LNCAP (cell line): ENCODE data around the gene STAT6.

ENCODE experiments used
- TF ChIP-seq, protein P1 (sequence below): fragments of 450-650 bp; IDR thresholded peaks from 2 replicates; pipeline ENCODE4 v1.5.1; 2017; ENCODE audit warnings: mild to moderate bottlenecking

The STAT6 gene

DNA sequence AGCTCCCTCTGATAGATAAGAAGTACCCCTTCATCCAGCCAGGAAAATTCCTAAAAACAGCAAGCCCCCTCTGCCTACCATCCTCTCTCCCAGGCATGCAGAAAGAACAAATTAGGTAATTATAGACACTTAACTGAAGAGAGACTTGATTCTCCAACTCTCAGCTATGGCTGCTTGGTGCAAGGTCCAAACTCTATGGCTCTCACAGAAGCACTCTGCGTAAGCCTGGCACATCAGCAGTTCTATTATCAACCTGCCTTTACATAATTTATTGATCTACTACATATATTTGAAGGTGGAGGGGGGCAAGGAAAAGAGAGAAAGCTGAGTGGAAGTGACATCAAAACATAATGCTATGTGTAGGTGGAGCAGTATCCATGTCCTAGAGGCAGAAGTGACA, 60.2 kb downstream of the STAT6 start:
- TF ChIP-seq, protein P1, sequence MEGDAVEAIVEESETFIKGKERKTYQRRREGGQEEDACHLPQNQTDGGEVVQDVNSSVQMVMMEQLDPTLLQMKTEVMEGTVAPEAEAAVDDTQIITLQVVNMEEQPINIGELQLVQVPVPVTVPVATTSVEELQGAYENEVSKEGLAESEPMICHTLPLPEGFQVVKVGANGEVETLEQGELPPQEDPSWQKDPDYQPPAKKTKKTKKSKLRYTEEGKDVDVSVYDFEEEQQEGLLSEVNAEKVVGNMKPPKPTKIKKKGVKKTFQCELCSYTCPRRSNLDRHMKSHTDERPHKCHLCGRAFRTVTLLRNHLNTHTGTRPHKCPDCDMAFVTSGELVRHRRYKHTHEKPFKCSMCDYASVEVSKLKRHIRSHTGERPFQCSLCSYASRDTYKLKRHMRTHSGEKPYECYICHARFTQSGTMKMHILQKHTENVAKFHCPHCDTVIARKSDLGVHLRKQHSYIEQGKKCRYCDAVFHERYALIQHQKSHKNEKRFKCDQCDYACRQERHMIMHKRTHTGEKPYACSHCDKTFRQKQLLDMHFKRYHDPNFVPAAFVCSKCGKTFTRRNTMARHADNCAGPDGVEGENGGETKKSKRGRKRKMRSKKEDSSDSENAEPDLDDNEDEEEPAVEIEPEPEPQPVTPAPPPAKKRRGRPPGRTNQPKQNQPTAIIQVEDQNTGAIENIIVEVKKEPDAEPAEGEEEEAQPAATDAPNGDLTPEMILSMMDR, result no peak

DNA sequence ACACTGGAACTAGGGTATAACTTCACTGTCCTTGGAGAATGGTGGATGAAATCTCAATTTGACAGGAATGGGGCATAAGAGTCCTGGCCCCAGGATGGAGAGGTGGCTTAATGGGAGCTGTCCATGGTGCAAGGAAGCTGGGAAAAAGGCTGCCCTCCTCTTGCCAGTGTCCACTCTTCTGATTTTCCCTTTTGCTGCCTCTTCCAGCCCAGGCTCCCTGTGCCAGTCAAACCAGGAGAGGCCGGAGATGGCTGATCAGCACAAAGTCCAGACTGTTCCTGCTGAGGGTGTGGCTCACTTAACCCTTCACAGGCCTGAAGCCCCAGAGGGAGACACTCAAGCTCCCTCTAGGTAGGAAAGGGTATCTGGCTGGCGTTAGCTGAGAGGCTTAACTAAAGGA, 61.3 kb downstream of the STAT6 start, which contains the start of gene MYO1A:
Gene MYO1A (minus strand): TSS at position 240 of the 400 bp plus-strand sequence. CDS start 1,806 bp downstream, outside the sequence.
- TF ChIP-seq, protein P1, result no peak

DNA sequence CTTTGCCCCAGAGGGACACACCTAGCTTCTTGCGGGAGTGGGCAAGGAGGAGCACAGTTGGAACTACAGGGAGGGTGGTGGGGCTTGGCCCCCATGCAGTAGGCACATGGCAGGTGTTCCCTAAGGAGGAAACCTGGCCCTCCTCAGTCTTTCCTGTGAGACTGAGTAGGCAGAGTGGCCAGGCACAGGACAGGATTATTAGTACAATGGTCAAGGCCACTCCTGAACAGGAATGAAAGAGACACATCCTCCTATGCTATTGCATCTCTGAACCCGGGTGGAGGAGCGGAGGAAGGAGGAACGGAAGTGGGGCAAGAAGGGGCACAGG, 62.1 kb downstream of the STAT6 start:
- TF ChIP-seq, protein P1, result no peak

DNA sequence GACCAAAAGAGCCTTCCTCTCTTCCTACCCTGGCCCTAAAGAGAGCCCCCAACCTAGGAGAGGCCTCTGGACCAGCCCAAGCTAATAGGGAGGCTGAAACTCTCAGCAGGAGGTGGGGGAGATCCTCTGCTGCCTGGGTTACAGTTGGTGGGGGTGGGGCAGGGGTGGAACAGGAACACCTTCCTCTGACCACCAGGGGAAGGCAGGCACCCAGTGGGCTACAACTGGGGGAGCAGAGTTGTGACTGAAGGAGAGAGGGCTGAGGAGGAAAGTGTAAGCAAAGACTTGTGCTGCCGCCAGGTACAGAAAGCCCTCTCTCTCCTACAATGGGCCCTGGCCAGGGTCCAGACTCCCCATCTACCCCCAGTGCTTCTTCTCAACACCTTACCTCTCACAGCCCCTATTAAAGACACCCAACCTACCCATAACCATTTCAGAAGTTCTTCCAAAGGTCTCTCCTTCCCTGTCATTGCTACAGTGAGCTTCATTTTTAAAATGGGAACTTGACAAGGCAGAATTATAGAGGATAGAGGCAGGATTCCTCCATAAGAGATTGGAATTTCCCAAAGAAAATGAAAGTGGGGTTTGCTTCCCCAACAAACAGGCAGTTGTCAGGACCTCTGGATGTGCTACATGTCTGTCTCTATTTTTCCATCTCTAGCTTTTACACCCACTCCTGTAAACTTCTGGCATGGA, 62.6 kb downstream of the STAT6 start:
- TF ChIP-seq, protein P1, result no peak

DNA sequence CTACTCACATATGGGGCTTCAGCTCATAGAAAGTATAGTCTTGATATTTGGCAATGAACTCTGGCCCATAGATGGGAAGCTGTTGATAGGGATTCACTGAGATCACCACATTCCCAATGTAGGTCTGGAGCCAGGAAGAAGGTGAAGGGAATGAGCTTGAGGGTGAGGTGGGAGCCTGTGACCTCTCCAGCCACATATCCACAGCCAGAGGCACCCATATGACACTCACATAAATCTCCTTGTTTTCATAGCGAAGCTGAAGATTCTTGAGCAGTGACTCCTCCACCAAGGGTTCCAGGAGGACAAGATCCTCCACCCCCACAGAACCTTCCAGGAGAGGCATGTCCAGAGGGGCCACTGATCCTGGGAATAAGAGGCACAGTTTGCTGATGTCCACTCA, 63.2 kb downstream of the STAT6 start:
- TF ChIP-seq, protein P1, result no peak

DNA sequence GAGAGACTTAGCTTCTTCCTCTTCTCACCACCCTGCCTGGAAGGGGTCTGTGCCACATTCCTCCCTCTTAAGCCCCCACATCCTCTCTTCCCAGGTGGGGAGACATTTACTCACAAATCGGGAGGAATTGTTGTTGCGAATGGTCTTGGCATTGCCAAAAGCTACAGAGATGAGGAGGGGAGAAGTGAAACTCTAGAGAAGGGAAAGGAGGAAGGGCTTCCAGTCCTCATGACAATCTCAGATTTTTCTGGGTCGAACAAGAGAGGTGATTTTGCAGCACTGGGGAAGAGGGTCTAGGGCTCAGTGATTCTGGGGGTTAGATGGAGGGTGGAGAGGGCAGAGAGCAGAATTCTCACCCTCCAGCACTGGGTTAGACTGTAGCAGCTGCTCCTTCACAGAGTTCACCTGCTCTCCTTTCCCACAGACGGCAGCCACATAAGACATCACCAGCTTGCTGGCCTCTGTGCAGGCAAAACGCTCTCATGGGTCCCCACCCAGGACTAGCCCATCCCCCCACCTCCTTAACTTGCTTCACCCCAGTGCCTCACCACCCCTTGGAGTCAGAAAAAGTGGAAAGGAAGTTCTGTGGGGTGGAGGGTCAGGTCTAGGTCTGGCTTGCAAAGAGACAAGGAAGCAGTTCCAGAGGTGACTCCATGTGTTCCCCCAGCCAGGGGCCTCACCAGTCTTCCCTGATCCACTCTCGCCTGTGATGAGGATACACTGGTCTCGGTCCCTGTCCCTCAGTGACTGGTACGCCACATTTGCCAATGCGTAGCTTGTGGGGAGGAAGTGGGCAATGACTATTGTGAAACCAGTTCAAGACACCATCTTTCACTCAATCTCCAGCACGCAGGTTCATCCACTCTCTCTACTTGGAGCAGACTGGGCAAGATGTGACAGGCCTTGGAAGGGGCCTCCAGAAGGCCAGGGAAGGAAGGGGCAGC, 63.9 kb downstream of the STAT6 start:
- TF ChIP-seq, protein P1, result no peak

DNA sequence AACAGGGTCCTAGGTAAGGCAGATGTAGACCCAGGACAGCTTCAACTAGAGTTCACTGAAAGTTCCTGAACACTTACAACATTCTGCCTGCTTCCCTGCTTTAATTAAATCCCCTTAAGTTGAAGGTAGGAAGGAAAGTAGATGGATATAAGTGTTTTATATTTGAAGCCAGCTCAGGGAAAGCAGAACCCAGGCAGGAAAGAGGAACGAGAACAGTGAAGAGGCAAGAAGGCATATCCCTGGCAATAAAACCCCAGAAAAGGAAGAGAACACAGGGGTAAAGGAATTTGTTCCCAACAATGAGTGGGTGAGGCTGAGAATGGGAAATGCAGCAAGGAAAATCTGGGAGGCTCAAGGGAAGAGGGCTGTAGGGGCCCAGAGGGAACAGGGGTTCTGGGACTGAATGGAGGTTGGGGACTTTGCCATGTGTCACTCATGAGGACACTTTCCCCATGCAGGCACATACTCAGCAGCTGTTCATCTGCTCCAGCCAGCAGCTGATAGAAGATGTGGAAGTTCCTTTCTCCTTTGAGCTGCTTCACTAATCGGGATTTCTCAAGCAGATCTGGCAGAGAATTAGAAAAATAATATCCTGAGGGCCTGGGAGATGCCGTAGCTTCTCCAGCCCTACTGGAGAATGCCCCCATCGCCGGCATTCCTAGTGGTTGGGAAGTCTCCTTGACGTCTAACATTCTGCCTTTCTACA, 64.9 kb downstream of the STAT6 start:
- TF ChIP-seq, protein P1, result no peak
